GM06990 (cell line): ENCODE data around the gene HID1.

Source experiments
- DNase-seq: peaks from one replicate; pipeline ENCODE4 v3.0.0-alpha.2; 2011; ENCODE audit not compliant: insufficient read length; ENCODE audit errors: extremely low read depth
- H3K27me3 ChIP-seq: replicated peaks from 2 replicates; pipeline ENCODE4 v1.6.0; 2011; ENCODE audit warnings: low read length; ENCODE audit not compliant: control insufficient read depth, insufficient read depth
- H3K36me3 ChIP-seq: 2 replicates; pipeline ENCODE4 v1.5.1; 2011; ENCODE audit warnings: low read length; ENCODE audit not compliant: control insufficient read depth, insufficient read depth
- H3K4me3 ChIP-seq: replicated peaks from 2 replicates; pipeline ENCODE4 v1.5.1; 2011; ENCODE audit warnings: low read depth, mild to moderate bottlenecking, control low read depth, low read length
- TF ChIP-seq, protein P1 (sequence below): IDR thresholded peaks from 2 replicates; pipeline ENCODE4 v1.5.1; 2011; ENCODE audit warnings: low read length, control low read depth, mild to moderate bottlenecking, inconsistent platforms; ENCODE audit not compliant: insufficient read depth, poor library complexity, severe bottlenecking

The HID1 gene

DNA sequence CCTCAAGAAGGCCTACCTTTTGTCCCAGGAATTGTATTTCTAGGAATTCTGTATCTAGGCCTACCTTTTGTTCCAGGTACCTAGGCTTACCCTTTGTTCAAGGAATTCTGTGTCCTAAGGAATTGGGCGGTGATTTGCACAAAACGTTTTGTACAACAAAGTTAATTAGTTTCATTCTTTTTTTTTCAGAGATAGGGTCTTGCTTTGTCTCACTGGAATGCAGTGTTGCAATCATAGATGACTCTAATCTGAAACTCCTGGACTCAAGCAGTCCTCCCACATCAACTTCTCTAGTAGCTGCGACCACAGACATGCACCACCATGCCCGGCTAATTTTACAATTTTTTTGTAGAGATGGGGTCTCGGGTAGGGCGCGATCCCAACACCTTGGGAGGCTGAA is 21.9 kb upstream of the HID1 start:
- Histone ChIP-seq H3K27me3 (no peaks in the 10 kb centered on the region; the same call in 1 of the 2 replicates), H3K36me3 (no peaks in the 10 kb centered on the region), H3K4me3 (no peak overlapping the region)
- DNase-seq: no peak
- TF ChIP-seq, protein P1, sequence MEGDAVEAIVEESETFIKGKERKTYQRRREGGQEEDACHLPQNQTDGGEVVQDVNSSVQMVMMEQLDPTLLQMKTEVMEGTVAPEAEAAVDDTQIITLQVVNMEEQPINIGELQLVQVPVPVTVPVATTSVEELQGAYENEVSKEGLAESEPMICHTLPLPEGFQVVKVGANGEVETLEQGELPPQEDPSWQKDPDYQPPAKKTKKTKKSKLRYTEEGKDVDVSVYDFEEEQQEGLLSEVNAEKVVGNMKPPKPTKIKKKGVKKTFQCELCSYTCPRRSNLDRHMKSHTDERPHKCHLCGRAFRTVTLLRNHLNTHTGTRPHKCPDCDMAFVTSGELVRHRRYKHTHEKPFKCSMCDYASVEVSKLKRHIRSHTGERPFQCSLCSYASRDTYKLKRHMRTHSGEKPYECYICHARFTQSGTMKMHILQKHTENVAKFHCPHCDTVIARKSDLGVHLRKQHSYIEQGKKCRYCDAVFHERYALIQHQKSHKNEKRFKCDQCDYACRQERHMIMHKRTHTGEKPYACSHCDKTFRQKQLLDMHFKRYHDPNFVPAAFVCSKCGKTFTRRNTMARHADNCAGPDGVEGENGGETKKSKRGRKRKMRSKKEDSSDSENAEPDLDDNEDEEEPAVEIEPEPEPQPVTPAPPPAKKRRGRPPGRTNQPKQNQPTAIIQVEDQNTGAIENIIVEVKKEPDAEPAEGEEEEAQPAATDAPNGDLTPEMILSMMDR: no peak

DNA sequence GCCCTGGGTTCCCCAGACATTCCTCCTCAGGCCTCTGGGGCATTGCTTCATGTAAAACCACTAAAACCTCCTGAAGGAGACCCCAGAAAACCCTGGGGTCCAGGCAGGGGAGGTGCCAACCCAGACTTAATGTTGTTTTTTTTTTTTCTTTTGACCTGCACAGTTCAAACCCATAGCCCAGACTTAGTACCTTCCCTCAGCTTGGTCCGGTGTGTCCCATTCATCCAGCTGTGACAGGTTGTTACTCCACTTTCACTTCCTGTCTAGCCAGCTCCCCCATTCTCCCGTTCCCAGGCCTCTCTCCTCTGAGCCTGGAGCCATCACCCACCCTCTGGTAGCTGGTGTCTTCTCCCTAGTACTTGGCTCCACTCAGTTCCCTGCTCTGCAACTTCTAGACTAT is 19.7 kb upstream of the HID1 start:
- TF ChIP-seq, protein P1: no peak
- Histone ChIP-seq H3K27me3 (no peaks in the 10 kb centered on the region; the same call in 1 of the 2 replicates), H3K36me3 (no peaks in the 10 kb centered on the region), H3K4me3 (no peak overlapping the region)
- DNase-seq: no peak

DNA sequence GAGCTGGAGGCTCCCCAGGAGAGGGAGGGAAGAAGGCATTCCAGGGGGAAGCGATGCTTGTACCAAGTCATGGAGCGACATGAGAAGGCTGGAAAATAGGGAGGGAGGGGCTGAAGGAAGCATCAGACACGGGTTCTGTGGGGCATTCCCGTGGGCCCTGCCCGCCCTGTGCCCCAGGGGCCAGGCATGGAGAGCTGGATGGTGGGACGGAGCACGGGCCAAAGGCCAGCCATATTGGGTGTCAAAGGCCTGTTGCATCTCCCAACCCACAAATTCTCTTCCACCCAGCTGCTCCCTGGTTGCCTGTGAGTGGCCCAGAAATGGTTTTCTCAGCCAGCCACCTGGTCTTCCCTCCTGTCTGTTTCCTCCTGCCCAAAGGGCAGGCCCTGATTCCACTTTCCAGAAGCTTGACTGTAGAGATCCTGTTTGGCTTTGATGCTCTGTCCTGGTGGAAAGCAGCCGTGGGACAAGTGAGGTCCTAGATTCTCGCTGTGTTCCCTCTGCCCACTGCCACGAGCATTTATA is 18.1 kb upstream of the HID1 start:
- no peak overlapping the region for H3K4me3 ChIP-seq
- TF ChIP-seq, protein P1: no peak
- no peaks in the 10 kb centered on the region; the same call in 1 of the 2 replicates for H3K27me3 ChIP-seq
- H3K36me3 ChIP-seq: no peaks in the 10 kb centered on the region
- no peak for DNase-seq

DNA sequence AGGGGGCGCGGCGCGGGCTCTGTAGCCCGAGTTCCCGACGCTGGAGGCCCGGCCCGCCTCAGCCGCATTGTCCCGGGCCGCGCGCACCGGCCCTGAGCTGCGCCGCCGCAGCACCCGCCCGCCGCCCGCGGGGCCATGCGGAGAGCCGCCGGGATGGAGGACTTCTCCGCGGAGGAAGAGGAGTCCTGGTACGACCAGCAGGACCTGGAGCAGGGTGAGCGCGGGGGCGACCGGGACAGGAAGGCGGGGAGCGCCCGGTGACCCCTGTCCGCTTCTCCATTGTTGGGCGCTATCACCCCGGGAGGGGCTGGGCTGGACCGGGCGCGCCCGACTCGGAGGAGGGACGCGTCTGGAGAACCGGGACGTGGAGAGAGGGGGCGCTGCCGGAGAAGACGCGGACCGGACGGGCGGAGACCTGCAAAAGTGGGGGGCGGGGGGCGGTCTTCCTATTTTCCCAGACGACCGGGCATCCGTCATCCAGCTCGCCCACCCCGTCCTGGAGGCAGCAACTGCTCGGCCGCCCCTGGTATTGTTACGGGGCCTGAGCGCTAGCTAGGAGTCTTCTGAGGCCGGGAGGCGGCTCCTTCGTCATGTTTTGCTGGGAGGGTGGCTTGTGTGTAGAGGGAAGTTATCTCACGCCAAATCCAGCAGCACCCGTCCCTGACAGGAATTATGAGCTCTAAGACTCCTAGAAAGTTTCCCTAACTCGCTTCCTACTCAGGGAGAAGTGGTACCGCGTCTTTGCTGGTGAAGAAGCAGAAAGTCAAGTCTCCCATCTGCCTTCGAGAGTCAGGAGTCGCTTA is 15.6 kb upstream of the HID1 start:
- DNase-seq: no peak
- TF ChIP-seq, protein P1: no peak
- Histone ChIP-seq H3K27me3 (no peaks in the 10 kb centered on the region; the same call in none of the 2 replicates), H3K36me3 (no peaks in the 10 kb centered on the region), H3K4me3 (peak overlapping the region; percentile 48)

DNA sequence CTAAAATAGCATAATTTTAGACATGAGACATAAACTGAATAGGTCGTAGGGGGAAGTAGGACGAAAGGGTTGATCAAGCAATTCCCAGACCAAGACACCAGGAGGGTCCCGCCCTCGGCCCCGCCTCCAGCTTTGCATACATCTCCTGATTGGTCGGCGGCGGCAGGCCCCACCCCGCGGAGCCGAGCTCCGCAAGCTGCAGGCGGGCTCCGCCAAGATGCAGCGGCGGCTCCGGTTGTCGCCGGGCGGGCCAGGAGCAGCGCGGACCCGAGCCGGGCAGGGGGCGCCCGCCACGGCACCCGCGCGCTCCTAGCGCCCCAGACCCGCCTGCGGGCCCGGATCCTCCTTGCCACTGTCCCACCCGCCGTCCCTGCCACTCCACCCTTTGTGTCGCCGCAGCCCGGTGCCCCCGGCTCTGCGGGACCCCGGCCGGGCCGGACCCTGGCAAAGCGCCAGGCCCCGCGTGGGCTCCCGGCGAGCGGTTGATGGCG is 14.9 kb upstream of the HID1 start, which contains the start of gene CDR2L:
CDR2L (plus strand) TSS at position 215 of the 491 bp plus-strand sequence. CDS start 412 bp downstream, outside the sequence.
- peak within 1 kb of the TSS; percentile 50 for H3K4me3 ChIP-seq
- TF ChIP-seq, protein P1: no peak
- no peaks in the 10 kb centered on the region for H3K36me3 ChIP-seq
- peak; percentile 89 for DNase-seq
- peaks cover 2% of the 10 kb centered on the region for H3K27me3 ChIP-seq
